ENCODE results near the gene PDHB.
A peak's percentile ranks its signal among the peaks of the same experiment; 100 is the strongest.
"Not testable (repeated sequence)": the region's sequence is repeated elsewhere in the genome, so short reads cannot be mapped to it uniquely, and the experiment has no call there.

The PDHB gene

GRCh38 chr3:58441514-58442450 lies 8.2 kb upstream of the PDHB start:
- H3K9ac ChIP-seq, result no peak overlapping the region
- TF ChIP-seq, protein P1, sequence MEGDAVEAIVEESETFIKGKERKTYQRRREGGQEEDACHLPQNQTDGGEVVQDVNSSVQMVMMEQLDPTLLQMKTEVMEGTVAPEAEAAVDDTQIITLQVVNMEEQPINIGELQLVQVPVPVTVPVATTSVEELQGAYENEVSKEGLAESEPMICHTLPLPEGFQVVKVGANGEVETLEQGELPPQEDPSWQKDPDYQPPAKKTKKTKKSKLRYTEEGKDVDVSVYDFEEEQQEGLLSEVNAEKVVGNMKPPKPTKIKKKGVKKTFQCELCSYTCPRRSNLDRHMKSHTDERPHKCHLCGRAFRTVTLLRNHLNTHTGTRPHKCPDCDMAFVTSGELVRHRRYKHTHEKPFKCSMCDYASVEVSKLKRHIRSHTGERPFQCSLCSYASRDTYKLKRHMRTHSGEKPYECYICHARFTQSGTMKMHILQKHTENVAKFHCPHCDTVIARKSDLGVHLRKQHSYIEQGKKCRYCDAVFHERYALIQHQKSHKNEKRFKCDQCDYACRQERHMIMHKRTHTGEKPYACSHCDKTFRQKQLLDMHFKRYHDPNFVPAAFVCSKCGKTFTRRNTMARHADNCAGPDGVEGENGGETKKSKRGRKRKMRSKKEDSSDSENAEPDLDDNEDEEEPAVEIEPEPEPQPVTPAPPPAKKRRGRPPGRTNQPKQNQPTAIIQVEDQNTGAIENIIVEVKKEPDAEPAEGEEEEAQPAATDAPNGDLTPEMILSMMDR (IDR thresholded peaks at IDR 0.05), result no peak
- no peak overlapping the region for H3K27ac ChIP-seq
- no peak overlapping the region for H3K4me3 ChIP-seq (ENCODE audit: low read depth, low read length)
- H3K9me3 ChIP-seq (ENCODE audit: control insufficient read depth, low read length), result no peaks in the 10 kb centered on the region
- no peaks in the 10 kb centered on the region for H3K36me3 ChIP-seq (ENCODE audit: control insufficient read depth, insufficient read depth, low read length)
- H3K79me2 ChIP-seq, result no peaks in the 10 kb centered on the region
- no peak overlapping the region for H2AFZ ChIP-seq
- H3K4me2 ChIP-seq (ENCODE audit: low read length), result no peak overlapping the region
- H3K4me1 ChIP-seq, result no peaks in the 10 kb centered on the region
- H3K27me3 ChIP-seq (ENCODE audit: control insufficient read depth, insufficient read depth, low read length), result no peaks in the 10 kb centered on the region

DNA sequence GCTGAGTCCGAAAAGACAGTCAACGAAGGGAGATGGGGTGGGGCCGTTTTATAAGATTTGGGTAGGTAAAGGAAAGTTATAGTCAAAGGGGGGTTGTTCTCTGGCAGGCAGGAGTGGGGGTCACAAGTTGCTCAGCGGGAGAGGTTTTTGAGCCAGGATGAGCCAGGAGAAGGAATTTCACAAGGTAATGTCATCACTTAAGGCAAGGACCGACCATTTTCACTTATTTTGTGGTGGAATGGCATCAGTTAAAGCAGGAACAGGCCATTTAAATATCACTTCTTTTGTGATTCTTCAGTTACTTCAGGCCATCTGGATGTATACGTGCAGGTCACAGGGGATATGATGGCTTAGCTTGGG lies 7.3 kb upstream of the PDHB start:
- not testable (repeated sequence) for H3K9ac ChIP-seq; H3K79me2 ChIP-seq; H3K27ac ChIP-seq; H3K4me1 ChIP-seq; H3K27me3 ChIP-seq (ENCODE audit: control insufficient read depth, insufficient read depth, low read length); H2AFZ ChIP-seq; H3K9me3 ChIP-seq (ENCODE audit: control insufficient read depth, low read length); H3K4me3 ChIP-seq (ENCODE audit: low read depth, low read length); H3K4me2 ChIP-seq (ENCODE audit: low read length); H3K36me3 ChIP-seq (ENCODE audit: control insufficient read depth, insufficient read depth, low read length)

GRCh38 chr3:58437276-58437675 lies 3.6 kb upstream of the PDHB start:
- H2AFZ ChIP-seq; H3K4me3 ChIP-seq (ENCODE audit: low read depth, low read length); H3K9me3 ChIP-seq (ENCODE audit: control insufficient read depth, low read length); H3K36me3 ChIP-seq (ENCODE audit: control insufficient read depth, insufficient read depth, low read length); H3K27me3 ChIP-seq (ENCODE audit: control insufficient read depth, insufficient read depth, low read length); H3K27ac ChIP-seq; H3K9ac ChIP-seq; H3K4me2 ChIP-seq (ENCODE audit: low read length); H3K79me2 ChIP-seq: not testable (repeated sequence)
- peaks cover 12% of the 10 kb centered on the region for H3K4me1 ChIP-seq

GRCh38 chr3:58434990-58435389 lies 1.4 kb upstream of the PDHB start:
- no peak overlapping the region for H3K4me3 ChIP-seq (ENCODE audit: low read depth, low read length)
- H3K9me3 ChIP-seq (ENCODE audit: control insufficient read depth, low read length), result no peaks in the 10 kb centered on the region
- no peak overlapping the region for H3K27ac ChIP-seq
- peaks cover 8% of the 10 kb centered on the region for H3K79me2 ChIP-seq
- no peak overlapping the region for H3K4me2 ChIP-seq (ENCODE audit: low read length)
- no peaks in the 10 kb centered on the region for H3K27me3 ChIP-seq (ENCODE audit: control insufficient read depth, insufficient read depth, low read length)
- H3K36me3 ChIP-seq (ENCODE audit: control insufficient read depth, insufficient read depth, low read length), result no peaks in the 10 kb centered on the region
- H2AFZ ChIP-seq, result no peak overlapping the region
- no peak overlapping the region for H3K9ac ChIP-seq
- TF ChIP-seq, protein P1 (IDR thresholded peaks at IDR 0.05), result no peak
- peaks cover 12% of the 10 kb centered on the region for H3K4me1 ChIP-seq

DNA sequence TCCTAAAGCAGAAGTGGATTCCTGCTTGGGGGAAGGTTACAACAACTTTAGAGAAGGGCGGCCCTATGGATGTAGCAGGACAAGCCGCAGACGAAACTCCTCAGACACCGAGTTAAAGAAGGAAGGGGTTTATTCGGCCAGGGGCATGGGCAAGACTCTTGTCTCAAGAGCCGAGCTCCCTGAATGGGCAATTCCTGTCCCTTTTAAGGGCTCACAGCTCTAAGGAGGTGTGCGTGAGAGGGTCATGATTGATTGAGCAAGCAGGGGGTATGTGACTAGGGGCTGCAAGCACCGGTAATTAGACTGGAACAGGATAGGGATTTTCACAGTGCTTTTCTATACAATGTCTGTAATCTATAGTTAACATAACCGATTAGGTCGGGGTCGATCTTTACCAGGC lies 879 bp upstream of the PDHB start:
- H3K9ac ChIP-seq, result no peak overlapping the region
- peaks cover 8% of the 10 kb centered on the region for H3K79me2 ChIP-seq
- H3K4me1 ChIP-seq, result peaks cover 12% of the 10 kb centered on the region
- peak overlapping the region; percentile 96 for H3K4me3 ChIP-seq (ENCODE audit: low read depth, low read length)
- TF ChIP-seq, protein P1 (IDR thresholded peaks at IDR 0.05), result no peak
- no peak overlapping the region for H3K4me2 ChIP-seq (ENCODE audit: low read length)
- no peak overlapping the region for H3K27ac ChIP-seq
- no peaks in the 10 kb centered on the region for H3K27me3 ChIP-seq (ENCODE audit: control insufficient read depth, insufficient read depth, low read length)
- H3K36me3 ChIP-seq (ENCODE audit: control insufficient read depth, insufficient read depth, low read length), result no peaks in the 10 kb centered on the region
- peak overlapping the region; percentile 70 for H2AFZ ChIP-seq
- H3K9me3 ChIP-seq (ENCODE audit: control insufficient read depth, low read length), result no peaks in the 10 kb centered on the region

Measured in parathyroid adenoma (tissue), 2 donors.